GM21786 (cell line): Measurements from ENCODE around the gene PHACTR3.
"Not testable (repeated sequence)": the region's sequence is repeated elsewhere in the genome, so short reads cannot be mapped to it uniquely, and the experiment has no call there.

ENCODE experiments used
- ATAC-seq: cut with Tn5 transposase; IDR thresholded peaks from one replicate; pipeline ENCODE4 v1.9.1; 2021; ENCODE audit not compliant: unreplicated experiment

Gene PHACTR3

GRCh38 chr20:59603781-59604541 is at the start of gene PHACTR3:
TSS of gene PHACTR3 (plus strand) at chr20:59604540. CDS start at chr20:59605015, 475 bp downstream.
- no peak for ATAC-seq

GRCh38 chr20:59557733-59558529 is 46.4 kb upstream of the PHACTR3 start:
- ATAC-seq, result not testable (repeated sequence)

- no peak for ATAC-seq
Observed at GRCh38 chr20:59559024-59559817, 45.1 kb upstream of the PHACTR3 start.

GRCh38 chr20:59559863-59560262 is 44.5 kb upstream of the PHACTR3 start:
- no peak for ATAC-seq

- no peak for ATAC-seq
Observed at GRCh38 chr20:59560588-59561227, 43.6 kb upstream of the PHACTR3 start.

GRCh38 chr20:59561228-59561605 is 43.1 kb upstream of the PHACTR3 start:
- no peak for ATAC-seq

GRCh38 chr20:59561614-59562277 is 42.6 kb upstream of the PHACTR3 start:
- ATAC-seq, result no peak

- no peak for ATAC-seq
Observed at GRCh38 chr20:59564171-59564570, 40.2 kb upstream of the PHACTR3 start.

GRCh38 chr20:59564943-59565342 is 39.4 kb upstream of the PHACTR3 start:
- no peak for ATAC-seq

- no peak for ATAC-seq
Observed at GRCh38 chr20:59565768-59566461, 38.4 kb upstream of the PHACTR3 start.

- ATAC-seq, result no peak
Observed at GRCh38 chr20:59566631-59567524, 37.5 kb upstream of the PHACTR3 start.

GRCh38 chr20:59567585-59568508 is 36.5 kb upstream of the PHACTR3 start:
- ATAC-seq, result no peak

GRCh38 chr20:59568509-59569024 is 35.8 kb upstream of the PHACTR3 start:
- ATAC-seq, result no peak

- ATAC-seq, result no peak
Observed at GRCh38 chr20:59569305-59569704, 35.0 kb upstream of the PHACTR3 start.

- no peak for ATAC-seq
Observed at GRCh38 chr20:59571151-59571550, 33.2 kb upstream of the PHACTR3 start.

- ATAC-seq, result peak; percentile 66
Observed at GRCh38 chr20:59571551-59572314, 32.6 kb upstream of the PHACTR3 start.

GRCh38 chr20:59572515-59572914 is 31.8 kb upstream of the PHACTR3 start:
- no peak for ATAC-seq
